Activated CD4-positive, CD25-positive, alpha-beta regulatory T cell treated with anti-CD3 and anti-CD28 coated beads, Interleukin-2, amount 50 U/mL, for 72 hours (primary cell): ENCODE data around the gene STX16.

Experiments
- DNase-seq: peaks from one replicate; pipeline ENCODE4 v3.0.0; 2021

STX16 gene

GRCh38 chr20:58656831-58657230 is 5.7 kb downstream of the STX16 start:
- DNase-seq = no peak

GRCh38 chr20:58657262-58657661 is 6.2 kb downstream of the STX16 start:
- no peak for DNase-seq

- no peak for DNase-seq
Measured at GRCh38 chr20:58657986-58658385, 6.9 kb downstream of the STX16 start.

GRCh38 chr20:58658760-58659159 is 7.7 kb downstream of the STX16 start:
- no peak for DNase-seq

- no peak for DNase-seq
Measured at GRCh38 chr20:58659841-58660240, 8.8 kb downstream of the STX16 start.

- DNase-seq = peak; percentile 45
Measured at GRCh38 chr20:58660855-58661597, 9.9 kb downstream of the STX16 start.

- DNase-seq = no peak
Measured at GRCh38 chr20:58661598-58662473, 10.8 kb downstream of the STX16 start.

- no peak for DNase-seq
Measured at GRCh38 chr20:58664331-58664730, 13.2 kb downstream of the STX16 start.

GRCh38 chr20:58664883-58665282 is 13.8 kb downstream of the STX16 start:
- no peak for DNase-seq

- DNase-seq = no peak
Measured at GRCh38 chr20:58665606-58666005, 14.5 kb downstream of the STX16 start.

- no peak for DNase-seq
Measured at GRCh38 chr20:58666702-58667101, 15.6 kb downstream of the STX16 start.

GRCh38 chr20:58667975-58668374 is 16.9 kb downstream of the STX16 start:
- DNase-seq = no peak

- no peak for DNase-seq
Measured at GRCh38 chr20:58668901-58669286, 17.8 kb downstream of the STX16 start.

- DNase-seq = no peak
Measured at GRCh38 chr20:58669287-58670006, 18.4 kb downstream of the STX16 start.

- no peak for DNase-seq
Measured at GRCh38 chr20:58670102-58670501, 19.0 kb downstream of the STX16 start.

GRCh38 chr20:58670659-58671058 is 19.6 kb downstream of the STX16 start:
- no peak for DNase-seq

GRCh38 chr20:58673119-58673518 is 22.0 kb downstream of the STX16 start:
- no peak for DNase-seq

- DNase-seq = no peak
Measured at GRCh38 chr20:58675146-58675584, 24.1 kb downstream of the STX16 start.

- DNase-seq = no peak
Measured at GRCh38 chr20:58675641-58676040, 24.6 kb downstream of the STX16 start.

- DNase-seq = no peak
Measured at GRCh38 chr20:58676161-58676560, 25.1 kb downstream of the STX16 start.

- no peak for DNase-seq
Measured at GRCh38 chr20:58677079-58677604, 26.1 kb downstream of the STX16 start.

- no peak for DNase-seq
Measured at GRCh38 chr20:58677808-58678207, 26.7 kb downstream of the STX16 start.

GRCh38 chr20:58678806-58679205 is 27.7 kb downstream of the STX16 start:
- no peak for DNase-seq
